ENCODE results near the gene MYH1.

Gene MYH1

GRCh38 chr17:10477701-10478100 lies 40.6 kb downstream of the MYH1 start:
- DNase-seq: no peak

GRCh38 chr17:10474536-10474935 lies 43.8 kb downstream of the MYH1 start:
- DNase-seq: no peak

- no peak for DNase-seq
Observed at GRCh38 chr17:10471858-10472257, 46.5 kb downstream of the MYH1 start.

GRCh38 chr17:10469459-10469858 lies 48.9 kb downstream of the MYH1 start, which contains the start of gene MYH4:
TSS of gene MYH4 (minus strand) at chr17:10469559. CDS start at chr17:10466745, 2,814 bp downstream.
- no peak for DNase-seq

GRCh38 chr17:10463402-10463801 lies 54.9 kb downstream of the MYH1 start:
- DNase-seq: no peak

- DNase-seq: no peak
Observed at GRCh38 chr17:10460062-10460461, 58.3 kb downstream of the MYH1 start.

- no peak for DNase-seq
Observed at GRCh38 chr17:10458701-10459100, 59.6 kb downstream of the MYH1 start.

- DNase-seq: no peak
Observed at GRCh38 chr17:10457952-10458351, 60.4 kb downstream of the MYH1 start.

- no peak for DNase-seq
Observed at GRCh38 chr17:10447026-10447931, 71.1 kb downstream of the MYH1 start.

Data from inflammatory macrophage treated with lipopolysaccharide for 4 hours (primary cell).